NB4 (cell line): ENCODE data around the gene DCUN1D1.

Source experiments
- MYC ChIP-seq: IDR thresholded peaks from 2 replicates; pipeline ENCODE4 v1.6.1; 2011; ENCODE audit warnings: low read depth, low read length
- POLR2A ChIP-seq: IDR thresholded peaks from 2 replicates; pipeline ENCODE4 v1.6.1; 2011; ENCODE audit warnings: mild to moderate bottlenecking; ENCODE audit not compliant: insufficient read length; ENCODE audit errors: extremely low read depth
- TF ChIP-seq, protein P1 (sequence below): IDR thresholded peaks from one replicate; pipeline ENCODE4 v1.5.1; 2012; ENCODE audit warnings: low read depth, low read length
- TF ChIP-seq, protein P2 (sequence below): IDR thresholded peaks from 2 replicates; pipeline ENCODE4 v1.6.1; 2011; ENCODE audit warnings: low read depth, low read length

DNA sequence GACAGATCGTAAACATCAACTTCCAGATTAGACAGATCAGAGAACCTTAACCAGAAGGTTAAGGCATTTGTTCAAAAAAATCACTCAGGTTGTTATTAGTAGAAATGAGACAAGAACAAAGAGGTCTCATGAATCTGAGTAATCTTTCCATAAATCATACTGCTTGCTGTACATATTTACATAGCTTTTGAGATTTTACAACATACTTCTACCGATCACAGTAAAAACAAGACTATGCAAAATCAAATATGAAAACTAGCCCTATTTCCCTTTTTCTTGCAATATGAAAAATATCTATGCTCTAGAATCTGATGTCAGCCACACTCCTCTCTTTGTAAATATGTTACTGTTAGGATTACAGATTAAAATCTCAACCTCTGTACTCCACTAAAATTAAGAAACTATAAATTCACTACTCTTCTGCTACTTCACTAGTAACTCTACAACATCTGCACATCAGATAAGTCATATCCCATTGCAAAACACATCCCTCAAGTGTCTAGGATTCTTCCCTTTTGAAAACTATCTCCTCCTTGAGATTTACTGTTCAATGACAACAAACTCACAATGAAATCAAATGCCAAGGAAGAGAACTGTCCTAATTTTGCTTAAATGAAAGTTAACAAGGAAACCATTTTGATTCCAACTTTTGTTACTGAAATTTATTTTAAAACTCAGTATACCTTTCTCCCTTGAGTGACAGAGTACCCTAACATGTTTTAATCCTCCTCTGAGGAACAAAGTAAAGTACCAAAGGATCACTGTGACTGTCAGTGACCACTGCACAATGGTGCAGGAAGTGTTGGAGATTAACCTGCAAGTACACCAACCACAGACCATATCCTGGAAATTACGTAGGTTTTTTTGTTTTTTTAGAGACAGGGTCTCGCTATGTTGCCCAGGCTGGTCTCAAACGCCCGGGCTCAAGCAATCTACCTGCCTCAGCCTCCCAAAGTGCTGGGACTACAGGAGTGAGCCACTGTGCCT is 12.8 kb downstream of the DCUN1D1 start:
- TF ChIP-seq POLR2A = no peak
- TF ChIP-seq, protein P1, sequence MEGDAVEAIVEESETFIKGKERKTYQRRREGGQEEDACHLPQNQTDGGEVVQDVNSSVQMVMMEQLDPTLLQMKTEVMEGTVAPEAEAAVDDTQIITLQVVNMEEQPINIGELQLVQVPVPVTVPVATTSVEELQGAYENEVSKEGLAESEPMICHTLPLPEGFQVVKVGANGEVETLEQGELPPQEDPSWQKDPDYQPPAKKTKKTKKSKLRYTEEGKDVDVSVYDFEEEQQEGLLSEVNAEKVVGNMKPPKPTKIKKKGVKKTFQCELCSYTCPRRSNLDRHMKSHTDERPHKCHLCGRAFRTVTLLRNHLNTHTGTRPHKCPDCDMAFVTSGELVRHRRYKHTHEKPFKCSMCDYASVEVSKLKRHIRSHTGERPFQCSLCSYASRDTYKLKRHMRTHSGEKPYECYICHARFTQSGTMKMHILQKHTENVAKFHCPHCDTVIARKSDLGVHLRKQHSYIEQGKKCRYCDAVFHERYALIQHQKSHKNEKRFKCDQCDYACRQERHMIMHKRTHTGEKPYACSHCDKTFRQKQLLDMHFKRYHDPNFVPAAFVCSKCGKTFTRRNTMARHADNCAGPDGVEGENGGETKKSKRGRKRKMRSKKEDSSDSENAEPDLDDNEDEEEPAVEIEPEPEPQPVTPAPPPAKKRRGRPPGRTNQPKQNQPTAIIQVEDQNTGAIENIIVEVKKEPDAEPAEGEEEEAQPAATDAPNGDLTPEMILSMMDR = no peak
- TF ChIP-seq, protein P2, sequence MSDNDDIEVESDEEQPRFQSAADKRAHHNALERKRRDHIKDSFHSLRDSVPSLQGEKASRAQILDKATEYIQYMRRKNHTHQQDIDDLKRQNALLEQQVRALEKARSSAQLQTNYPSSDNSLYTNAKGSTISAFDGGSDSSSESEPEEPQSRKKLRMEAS = no peak
- TF ChIP-seq MYC = no peak
